HG02852 (cell line): ENCODE results near the gene RPH3AL.

Experiments
- ATAC-seq: cut with Tn5 transposase; IDR thresholded peaks from one replicate; pipeline ENCODE4 v1.9.1; 2021; ENCODE audit warnings: mild to moderate bottlenecking, moderate library complexity; ENCODE audit not compliant: unreplicated experiment

Gene RPH3AL

GRCh38 chr17:266219-266618, 86.4 kb downstream of the RPH3AL start:
- ATAC-seq: no peak

DNA sequence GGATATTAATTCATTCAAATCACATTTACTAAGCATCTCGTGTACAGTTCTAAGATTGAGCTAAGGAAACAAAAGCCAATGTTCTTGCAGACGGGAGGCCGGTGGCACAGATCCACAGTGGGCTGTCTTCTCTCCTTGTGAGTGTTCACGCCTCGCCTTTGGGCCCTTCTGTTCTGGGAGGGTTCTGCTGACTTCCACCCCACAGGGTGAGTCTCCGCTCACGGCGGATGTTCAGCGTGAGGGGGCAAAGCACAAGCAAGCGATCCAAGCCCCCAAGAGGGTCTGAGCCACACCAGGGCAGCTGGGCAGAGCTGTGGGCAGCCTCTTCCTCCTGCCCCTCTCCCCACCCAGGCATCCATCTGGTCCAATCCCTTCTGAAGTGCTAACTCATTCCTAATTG, 86.9 kb downstream of the RPH3AL start:
- ATAC-seq: no peak

DNA sequence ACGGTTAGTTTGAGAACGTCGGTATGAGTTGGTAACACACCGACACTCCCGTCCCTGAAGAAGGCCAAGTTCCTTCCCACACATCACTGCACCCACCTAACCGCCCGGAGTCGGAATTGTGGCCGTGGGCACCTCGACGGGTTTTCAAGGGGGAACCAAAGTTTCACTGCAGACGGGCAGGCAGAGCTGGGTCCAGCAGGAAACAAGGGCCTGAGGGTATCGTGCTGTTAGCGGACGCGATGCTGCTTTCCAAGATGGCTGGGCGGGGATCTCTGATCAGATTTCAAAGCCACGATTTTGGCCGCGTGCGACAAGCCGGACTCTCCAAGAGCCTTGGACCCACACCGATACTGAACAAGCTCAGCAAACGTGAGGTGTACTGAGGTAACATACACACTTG, 88.8 kb downstream of the RPH3AL start:
- no peak for ATAC-seq

DNA sequence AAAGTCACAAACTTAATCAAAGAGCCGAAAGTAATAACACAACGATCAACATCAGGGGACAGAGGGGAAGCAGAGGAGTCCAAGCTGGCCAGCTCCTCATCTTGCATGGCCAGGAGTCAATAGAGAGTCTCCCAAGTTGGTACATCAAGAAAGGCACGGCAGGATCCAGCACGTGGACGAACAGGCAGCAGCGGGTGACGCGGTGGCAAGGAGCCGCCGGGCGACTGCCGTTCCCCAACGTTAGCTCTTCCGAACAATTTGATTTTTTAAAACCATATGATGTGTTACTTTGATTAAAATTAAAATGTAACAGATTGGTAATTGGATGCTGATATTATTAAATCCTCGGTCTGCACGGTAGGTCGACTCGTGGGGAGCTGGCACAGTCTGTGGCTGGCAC, 89.3 kb downstream of the RPH3AL start:
- ATAC-seq: no peak

GRCh38 chr17:261635-262034, 91.0 kb downstream of the RPH3AL start:
- ATAC-seq: no peak

- no peak for ATAC-seq
Measured at GRCh38 chr17:260944-261343, 91.7 kb downstream of the RPH3AL start.

DNA sequence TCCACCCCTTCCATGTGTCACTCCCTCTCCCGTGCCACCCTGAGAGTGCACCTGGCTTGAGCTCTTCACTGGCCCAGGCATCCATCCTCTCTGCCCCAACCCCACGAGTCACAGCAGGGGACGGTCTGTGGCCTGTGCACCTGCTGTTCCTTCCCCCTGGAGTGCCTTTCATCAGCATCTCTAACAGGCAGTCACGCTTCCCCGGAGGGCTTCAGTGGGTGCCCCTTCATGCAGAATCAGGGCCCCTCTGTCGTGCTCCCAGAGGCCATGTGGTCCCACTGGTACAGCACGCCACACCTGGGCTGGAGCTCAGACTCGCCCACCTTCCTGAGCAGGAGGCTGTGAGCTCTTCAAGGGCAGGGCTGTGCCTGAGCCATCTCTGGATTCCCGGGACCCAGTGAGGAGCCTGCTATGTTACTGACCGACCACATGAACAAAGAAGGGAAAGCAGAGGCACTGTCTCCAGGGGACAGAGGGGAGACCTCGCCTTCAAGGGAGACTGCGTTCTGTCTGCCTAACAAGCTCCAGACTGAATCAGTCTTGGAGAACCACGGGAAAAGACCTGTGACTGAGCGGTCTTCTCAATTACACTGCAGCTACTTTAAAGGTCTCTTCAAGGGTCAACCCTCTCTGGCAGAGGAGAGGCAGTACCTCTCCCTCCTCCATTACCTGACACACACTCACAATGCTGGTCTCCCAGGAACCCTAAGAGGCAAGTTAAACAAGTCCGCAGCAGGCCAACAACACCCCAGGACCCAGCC, 92.4 kb downstream of the RPH3AL start:
- ATAC-seq: no peak

DNA sequence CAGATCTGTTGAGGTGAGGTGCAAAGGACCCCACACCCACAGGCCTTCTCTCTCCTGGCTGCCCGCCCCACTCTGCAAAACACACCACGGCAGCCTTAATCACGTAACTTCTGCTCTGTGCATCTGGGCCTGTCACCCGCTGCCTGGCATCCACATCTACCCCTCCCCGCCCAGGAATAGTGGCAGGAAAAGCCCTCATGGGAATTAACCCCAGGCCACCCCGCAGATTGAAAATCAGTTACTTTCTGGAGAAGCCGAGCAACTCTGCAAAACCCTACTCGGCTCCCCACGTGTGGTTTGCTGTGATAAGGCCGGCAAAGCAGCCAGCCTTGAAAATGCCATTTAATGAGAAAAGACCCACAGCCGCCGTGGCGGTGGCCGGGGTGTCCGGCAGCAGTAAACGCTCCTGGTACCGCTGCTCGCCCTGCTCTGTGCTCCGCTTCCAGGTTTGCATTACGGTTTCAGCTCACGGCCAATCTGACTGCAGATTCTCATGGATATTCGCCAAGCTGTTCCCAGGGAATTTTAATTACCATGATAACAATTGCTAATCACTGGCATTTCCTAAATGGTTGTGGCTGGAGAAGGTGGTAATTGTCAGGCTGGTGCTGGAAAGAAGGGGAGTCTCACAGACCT, 93.1 kb downstream of the RPH3AL start:
- ATAC-seq: no peak

- no peak for ATAC-seq
Measured at GRCh38 chr17:258906-259305, 93.7 kb downstream of the RPH3AL start.

DNA sequence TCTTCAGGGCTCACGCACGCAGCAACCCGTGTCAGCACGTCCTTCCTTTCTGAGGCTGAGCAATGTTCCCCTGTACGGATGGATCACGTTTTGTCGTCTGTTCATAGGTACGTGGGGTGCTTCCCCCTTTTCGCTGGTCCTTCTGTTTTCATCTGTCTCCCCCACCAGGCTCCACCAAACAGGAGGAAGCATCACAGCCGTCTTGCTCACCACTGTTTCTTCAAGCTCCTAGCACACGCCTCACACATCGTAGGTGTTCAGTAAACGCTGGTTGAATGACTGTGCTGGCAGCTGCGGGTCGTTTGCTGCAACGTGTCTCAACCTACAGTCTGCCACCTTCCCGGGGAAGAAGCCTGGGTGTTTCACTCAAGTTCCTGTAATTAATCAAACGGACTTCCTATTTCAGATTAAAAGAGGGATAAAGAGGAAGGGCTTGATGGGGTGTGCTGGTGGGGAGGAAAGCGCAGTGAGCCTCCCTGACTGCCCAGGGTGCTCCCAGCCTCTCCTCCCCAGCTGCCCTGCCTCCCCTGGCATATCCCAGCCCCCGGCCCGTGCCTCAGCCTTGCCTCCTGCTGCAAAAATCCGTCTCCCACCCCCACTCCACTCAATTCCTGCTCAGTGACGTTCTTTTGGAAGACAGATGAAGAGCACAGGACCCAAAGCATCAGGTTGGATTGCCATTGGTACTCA, 94.4 kb downstream of the RPH3AL start:
- ATAC-seq: no peak

DNA sequence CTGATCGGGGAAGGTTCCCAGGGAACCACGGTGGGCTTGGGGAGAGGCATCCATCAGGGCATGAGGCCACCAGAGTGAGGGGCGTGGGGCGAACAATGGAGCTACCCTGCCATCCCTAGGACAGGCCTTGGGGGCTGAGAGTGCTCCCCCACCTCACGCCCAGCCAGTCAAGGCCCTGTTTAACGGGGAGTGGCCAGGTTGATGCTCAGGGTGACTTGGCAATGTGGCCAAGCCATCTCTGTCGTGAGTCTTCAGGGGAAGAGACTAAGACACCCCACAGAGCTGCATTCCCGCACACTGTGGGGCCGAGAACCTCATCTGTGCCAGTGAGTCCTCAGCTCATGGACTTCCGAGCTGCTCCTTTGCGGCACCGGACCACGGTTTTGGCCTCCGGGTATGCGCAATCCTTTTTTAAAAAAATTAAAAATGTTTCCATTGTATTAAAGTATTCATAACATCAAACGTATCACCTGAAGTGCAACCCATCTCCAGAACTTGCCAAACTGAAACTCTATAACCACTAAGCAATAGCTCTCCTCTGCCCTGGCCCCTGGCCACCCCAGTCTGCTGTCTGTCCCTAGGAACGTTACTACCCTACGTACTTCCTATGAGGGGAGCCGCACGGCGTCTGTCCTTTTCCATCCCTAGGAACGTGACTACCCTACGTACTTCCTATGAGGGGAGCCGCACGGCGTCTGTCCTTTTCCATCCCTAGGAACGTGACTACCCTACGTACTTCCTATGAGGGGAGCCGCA, 99.3 kb downstream of the RPH3AL start:
- ATAC-seq: no peak

DNA sequence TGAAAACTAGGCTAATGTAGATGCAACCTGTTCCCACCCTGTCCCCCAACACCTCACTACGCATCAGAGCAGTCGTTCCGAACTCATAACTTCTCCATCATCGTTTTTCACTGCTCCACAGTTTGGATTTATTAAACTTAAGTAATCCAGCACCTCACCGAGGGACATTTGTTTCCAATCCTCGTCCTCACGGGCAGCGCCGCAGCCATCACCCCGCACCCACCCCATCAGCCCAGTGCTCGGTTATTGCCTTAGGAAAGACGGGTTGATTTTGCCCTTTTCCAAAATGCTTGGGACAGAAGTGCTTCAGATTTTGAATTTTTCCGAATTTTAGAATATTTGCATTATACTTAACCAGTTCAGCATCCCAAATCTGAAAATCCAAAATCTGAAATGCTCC, 100.2 kb downstream of the RPH3AL start:
- no peak for ATAC-seq

GRCh38 chr17:251531-251930, 101.1 kb downstream of the RPH3AL start:
- ATAC-seq: no peak

- no peak for ATAC-seq
Measured at GRCh38 chr17:250487-251300, 101.9 kb downstream of the RPH3AL start.

GRCh38 chr17:249236-249993, 103.2 kb downstream of the RPH3AL start:
- no peak for ATAC-seq

- no peak for ATAC-seq
Measured at GRCh38 chr17:248337-249235, 104.0 kb downstream of the RPH3AL start.

DNA sequence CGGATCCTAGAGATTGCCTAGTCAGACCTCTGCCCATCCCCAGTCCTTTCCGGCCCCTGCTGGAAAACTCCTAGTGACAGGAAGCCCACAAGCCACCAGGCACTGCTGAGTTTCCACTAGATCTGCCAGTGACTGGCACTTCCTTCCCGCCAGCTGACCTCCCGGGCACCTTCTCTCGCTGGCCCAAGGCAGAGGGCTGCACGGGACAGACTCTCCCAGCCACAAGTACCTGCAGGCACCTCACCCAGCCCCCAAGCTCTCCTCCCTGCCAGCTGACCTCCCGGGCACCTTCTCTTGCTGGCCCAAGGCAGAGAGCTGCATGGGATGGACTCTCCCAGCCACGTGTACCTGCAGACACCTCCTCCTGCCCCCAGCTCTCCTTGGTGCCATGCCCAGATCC, 104.8 kb downstream of the RPH3AL start:
- ATAC-seq: no peak

DNA sequence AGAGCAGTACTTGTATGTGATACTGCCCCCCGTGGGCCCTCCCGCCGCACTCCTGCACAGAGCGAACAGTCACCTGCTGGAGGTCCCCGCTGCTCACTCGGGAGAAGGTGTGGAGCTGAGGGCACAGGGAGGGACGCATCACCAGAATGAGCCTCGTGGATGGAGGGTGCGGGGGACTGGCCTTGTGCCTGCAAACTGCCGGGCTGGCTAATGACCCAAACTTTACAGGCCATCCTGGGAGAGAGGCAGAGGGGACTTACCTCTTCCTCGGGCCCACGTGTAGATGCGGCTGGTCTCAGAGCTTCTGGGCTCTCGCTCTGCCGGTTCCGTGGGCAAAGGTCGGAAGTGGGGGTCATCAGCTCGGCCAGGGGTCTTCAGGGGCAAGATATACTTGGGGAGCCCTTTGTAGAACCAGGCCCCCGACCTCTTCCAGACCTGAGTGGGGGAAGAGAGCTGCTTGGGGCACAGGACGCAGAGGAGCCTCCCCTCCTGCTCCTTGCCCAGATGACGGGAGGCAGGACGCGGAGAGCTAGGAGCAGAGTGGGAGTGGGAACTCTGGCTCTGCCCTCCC, 105.7 kb downstream of the RPH3AL start:
- no peak for ATAC-seq
